Liver (tissue), 9 donors: ENCODE data around the gene ABCA9. TPM values are rescaled to one million over a fixed set of nuclear protein-coding genes. Genes with fewer than 3 reads are reported as not detected.

Source experiments
- DNase-seq: peaks from one replicate; pipeline ENCODE4 v3.0.0-alpha.2; 2017; ENCODE audit warnings: low spot score
- H3K27ac ChIP-seq, 2 donors: one replicate each; pipeline ENCODE4 v1.7.0; 2013; ENCODE audit warnings: inconsistent platforms in 2 of 2, low read length in 2 of 2, control low read depth in 1 of 2, low read depth in 1 of 2, mild to moderate bottlenecking in 1 of 2
- H3K27me3 ChIP-seq, 4 donors: one replicate each; pipeline versions ENCODE4 v1.6.1 to v1.7.0; 2013; ENCODE audit warnings: low read length in 3 of 4, inconsistent platforms in 1 of 4, mild to moderate bottlenecking in 1 of 4, moderate library complexity in 1 of 4; ENCODE audit not compliant: control insufficient read depth in 4 of 4, insufficient read depth in 4 of 4
- H3K36me3 ChIP-seq, 4 donors: one replicate each; pipeline versions ENCODE4 v1.6.1 to v1.7.0; 2013; ENCODE audit warnings: low read length in 3 of 4, mild to moderate bottlenecking in 3 of 4, low read depth in 1 of 4, moderate library complexity in 1 of 4; ENCODE audit not compliant: control insufficient read depth in 4 of 4, insufficient read depth in 3 of 4
- H3K4me1 ChIP-seq, 4 donors: one replicate each; pipeline versions ENCODE4 v1.6.1 to v1.7.0; 2013; ENCODE audit warnings: low read length in 3 of 4, mild to moderate bottlenecking in 3 of 4, moderate library complexity in 1 of 4; ENCODE audit not compliant: control insufficient read depth in 4 of 4, insufficient read depth in 4 of 4
- H3K4me3 ChIP-seq, 3 donors: one replicate each; pipeline versions ENCODE4 v1.6.1 to v1.7.0; 2013; ENCODE audit warnings: low read length in 3 of 3, control low read depth in 1 of 3, low read depth in 1 of 3, mild to moderate bottlenecking in 1 of 3
- H3K9ac ChIP-seq, 2 donors: one replicate each; pipeline ENCODE4 v1.7.0; 2013; ENCODE audit warnings: low read length in 2 of 2, mild to moderate bottlenecking in 2 of 2, moderate library complexity in 2 of 2, control low read depth in 1 of 2, low read depth in 1 of 2
- H3K9me3 ChIP-seq, 4 donors: one replicate each; pipeline versions ENCODE4 v1.6.1 to v1.7.0; 2013; ENCODE audit warnings: low read length in 3 of 4; ENCODE audit not compliant: control insufficient read depth in 4 of 4
- ATF3 ChIP-seq: IDR thresholded peaks from 2 replicates; pipeline ENCODE4 v1.6.1; 2016; ENCODE audit warnings: antibody characterized with exemption
- CTCF ChIP-seq: fragments of 150-350 bp; IDR thresholded peaks from 2 replicates; pipeline ENCODE4 v1.5.1; 2017; ENCODE audit warnings: improper control_type of control experiment, low read depth, low read length; ENCODE audit not compliant: missing input control
- EGR1 ChIP-seq, 2 donors: IDR thresholded peaks; 2 replicates each; pipeline ENCODE4 v1.6.1; 2016 to 2018; ENCODE audit warnings: antibody characterized with exemption in 2 of 2, low read depth in 2 of 2
- FOXA1 ChIP-seq: IDR thresholded peaks from 2 replicates; pipeline ENCODE4 v1.6.1; 2016; ENCODE audit warnings: antibody characterized with exemption
- FOXA2 ChIP-seq: IDR thresholded peaks from 2 replicates; pipeline ENCODE4 v1.6.1; 2016; ENCODE audit warnings: antibody characterized with exemption
- GABPA ChIP-seq, 2 donors: IDR thresholded peaks in 1 of 2; conservative IDR thresholded peaks in 1 of 2; 2 replicates each; pipeline ENCODE4 v1.6.1; 2016; ENCODE audit warnings: antibody characterized with exemption in 2 of 2, mild to moderate bottlenecking in 1 of 2, moderate library complexity in 1 of 2
- HNF4A ChIP-seq, 2 donors: conservative IDR thresholded peaks; 2 replicates each; pipeline ENCODE4 v1.6.1; 2016; ENCODE audit warnings: antibody characterized with exemption in 2 of 2, mild to moderate bottlenecking in 2 of 2
- HNF4G ChIP-seq: IDR thresholded peaks from 2 replicates; pipeline ENCODE4 v1.6.1; 2016; ENCODE audit warnings: antibody characterized with exemption
- JUND ChIP-seq, 2 donors: IDR thresholded peaks; 2 replicates each; pipeline ENCODE4 v1.6.1; 2016; ENCODE audit warnings: antibody characterized with exemption in 2 of 2
- NR2F2 ChIP-seq: IDR thresholded peaks from 2 replicates; pipeline ENCODE4 v1.6.1; 2016; ENCODE audit warnings: antibody characterized with exemption
- RAD21 ChIP-seq, 2 donors: IDR thresholded peaks; 2 replicates each; pipeline ENCODE4 v1.6.1; 2016; ENCODE audit warnings: antibody characterized with exemption in 2 of 2, mild to moderate bottlenecking in 2 of 2
- TAF1 ChIP-seq: conservative IDR thresholded peaks from 2 replicates; pipeline ENCODE4 v1.6.1; 2016; ENCODE audit warnings: antibody characterized with exemption, mild to moderate bottlenecking
- YY1 ChIP-seq: IDR thresholded peaks from 2 replicates; pipeline ENCODE4 v1.6.1; 2016; ENCODE audit warnings: antibody characterized with exemption, mild to moderate bottlenecking
- ZBTB33 ChIP-seq: IDR thresholded peaks from 2 replicates; pipeline ENCODE4 v1.6.1; 2016; ENCODE audit warnings: antibody characterized with exemption
- WGBS: extraction: QIAGEN DNeasy Blood & Tissue Kit; methylation state at CpG from one replicate; pipeline ENCODE4 v1.1.7; 2013; 5-methylcytosine and 5-hydroxymethylcytosine counted together
- polyA plus RNA-seq, 2 donors: library from polyadenylated mRNA; stranded (reverse) in 1 of 2; unstranded in 1 of 2; fragments of 200-250 nt in 1 of 2; fragments of >200 nt in 1 of 2; fragmentation: Nextera tagmentation in 1 of 2; extraction: Ambion mirVana in 1 of 2; gene quantifications; one replicate each; pipeline versions ENCODE4 v1.2.1 to v1.2.3, GENCODE V29; 2013 to 2015
- total RNA-seq, 2 donors: library from RNA; depleted of rRNA; stranded (reverse); fragments of >200 nt; gene quantifications; one replicate each; pipeline ENCODE4 v1.2.3, GENCODE V29; 2014
- TF ChIP-seq, protein P1 (sequence below): IDR thresholded peaks from 2 replicates; pipeline ENCODE4 v1.6.1; 2016; ENCODE audit warnings: antibody characterized with exemption
- TF ChIP-seq, protein P2 (sequence below): IDR thresholded peaks from 2 replicates; pipeline ENCODE4 v1.6.1; 2016; ENCODE audit warnings: antibody characterized with exemption, mild to moderate bottlenecking
- donor health status: healthy.
- donor health status: healthy.
- donor health status: healthy.
- donor health status: healthy.
- donor health status: healthy.

The ABCA9 gene
- total and polyA plus RNA-seq, 4 donors, result 1.4 to 18.9 (median 5.9) TPM

- Histone ChIP-seq H3K4me3 (no peak overlapping the region), H3K9me3 (no peaks in the 10 kb centered on the region), H3K4me1 (peaks cover 0 to 5% (median 3%) of the 10 kb centered on the region in 4 donors), H3K27ac (no peak overlapping the region), H3K36me3 (peaks cover 0 to 18% (median 9%) of the 10 kb centered on the region in 4 donors), H3K9ac (no peak overlapping the region), H3K27me3 (no peaks in the 10 kb centered on the region)
- DNase-seq, result no peak
- no peak for TF ChIP-seq YY1
- no peak for TF ChIP-seq RAD21 (IDR thresholded peaks at IDR 0.05)
- no peak for TF ChIP-seq FOXA2
- no peak for TF ChIP-seq NR2F2
- TF ChIP-seq CTCF, result no peak
- TF ChIP-seq HNF4G, result no peak
- TF ChIP-seq, protein P1, sequence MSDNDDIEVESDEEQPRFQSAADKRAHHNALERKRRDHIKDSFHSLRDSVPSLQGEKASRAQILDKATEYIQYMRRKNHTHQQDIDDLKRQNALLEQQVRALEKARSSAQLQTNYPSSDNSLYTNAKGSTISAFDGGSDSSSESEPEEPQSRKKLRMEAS, result no peak
- TF ChIP-seq EGR1 (IDR thresholded peaks at IDR 0.05; ENCODE audit: low read depth in 2 of 2), result no peak
- no peak for TF ChIP-seq ATF3
- 88% methylated on average over 5 of the region's 5 CpGs for WGBS
Observed at GRCh38 chr17:69042308-69042707, 18.4 kb downstream of the ABCA9 start.

- peaks cover 0 to 21% (median 14%) of the 10 kb centered on the region in 4 donors for H3K36me3 ChIP-seq
- no peak overlapping the region for H3K27ac ChIP-seq
- no peak for DNase-seq
- no peak overlapping the region for H3K9ac ChIP-seq
- H3K4me1 ChIP-seq, result no peaks in the 10 kb centered on the region
- no peaks in the 10 kb centered on the region for H3K9me3 ChIP-seq
- no peaks in the 10 kb centered on the region for H3K27me3 ChIP-seq
- 89% methylated on average over 3 of the region's 3 CpGs for WGBS
- H3K4me3 ChIP-seq, result no peak overlapping the region
- TF ChIP-seq FOXA2 (no peak), HNF4A (conservative IDR thresholded peaks at IDR 0.05) (peak in 1 of 2 donors; percentile 6), FOXA1 (no peak)
Observed at GRCh38 chr17:69031839-69032238, 28.9 kb downstream of the ABCA9 start.

DNA sequence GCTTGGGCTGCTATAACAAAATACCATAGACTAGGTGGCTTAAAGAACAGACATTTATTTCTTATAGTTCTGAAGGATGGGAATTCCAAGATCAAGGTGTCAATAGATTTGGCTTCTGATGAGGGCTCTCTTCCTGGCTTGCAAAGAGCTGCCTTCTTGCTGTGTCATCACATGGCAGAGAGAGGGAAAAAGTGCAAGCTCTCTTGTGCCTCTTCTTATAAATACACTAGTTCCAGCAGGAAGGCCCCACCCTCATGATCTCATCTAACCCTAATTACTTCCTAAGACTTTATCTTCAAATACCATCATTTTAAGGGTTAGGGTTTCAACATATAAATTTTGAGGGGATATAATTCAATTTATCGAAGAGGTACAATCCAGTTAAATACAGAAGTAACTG is 30.6 kb downstream of the ABCA9 start:
- H3K36me3 ChIP-seq, result peaks cover 2 to 30% (median 26%) of the 10 kb centered on the region in 4 donors
- no peaks in the 10 kb centered on the region for H3K9me3 ChIP-seq
- DNase-seq, result no peak
- H3K27ac ChIP-seq, result no peak overlapping the region
- H3K4me3 ChIP-seq, result no peak overlapping the region
- H3K4me1 ChIP-seq, result no peaks in the 10 kb centered on the region
- 96% methylated on average over 1 of the region's 1 CpG for WGBS
- H3K9ac ChIP-seq, result no peak overlapping the region
- H3K27me3 ChIP-seq, result no peaks in the 10 kb centered on the region
- no peak for TF ChIP-seq CTCF
- no peak for TF ChIP-seq TAF1
- no peak for TF ChIP-seq FOXA1
- no peak for TF ChIP-seq EGR1 (IDR thresholded peaks at IDR 0.05; ENCODE audit: low read depth in 2 of 2)
- no peak for TF ChIP-seq GABPA (IDR thresholded peaks at IDR 0.05 in 1 of 2, conservative IDR thresholded peaks at IDR 0.05 in 1 of 2)
- no peak for TF ChIP-seq ZBTB33
- TF ChIP-seq, protein P1, result no peak
- TF ChIP-seq, protein P2, sequence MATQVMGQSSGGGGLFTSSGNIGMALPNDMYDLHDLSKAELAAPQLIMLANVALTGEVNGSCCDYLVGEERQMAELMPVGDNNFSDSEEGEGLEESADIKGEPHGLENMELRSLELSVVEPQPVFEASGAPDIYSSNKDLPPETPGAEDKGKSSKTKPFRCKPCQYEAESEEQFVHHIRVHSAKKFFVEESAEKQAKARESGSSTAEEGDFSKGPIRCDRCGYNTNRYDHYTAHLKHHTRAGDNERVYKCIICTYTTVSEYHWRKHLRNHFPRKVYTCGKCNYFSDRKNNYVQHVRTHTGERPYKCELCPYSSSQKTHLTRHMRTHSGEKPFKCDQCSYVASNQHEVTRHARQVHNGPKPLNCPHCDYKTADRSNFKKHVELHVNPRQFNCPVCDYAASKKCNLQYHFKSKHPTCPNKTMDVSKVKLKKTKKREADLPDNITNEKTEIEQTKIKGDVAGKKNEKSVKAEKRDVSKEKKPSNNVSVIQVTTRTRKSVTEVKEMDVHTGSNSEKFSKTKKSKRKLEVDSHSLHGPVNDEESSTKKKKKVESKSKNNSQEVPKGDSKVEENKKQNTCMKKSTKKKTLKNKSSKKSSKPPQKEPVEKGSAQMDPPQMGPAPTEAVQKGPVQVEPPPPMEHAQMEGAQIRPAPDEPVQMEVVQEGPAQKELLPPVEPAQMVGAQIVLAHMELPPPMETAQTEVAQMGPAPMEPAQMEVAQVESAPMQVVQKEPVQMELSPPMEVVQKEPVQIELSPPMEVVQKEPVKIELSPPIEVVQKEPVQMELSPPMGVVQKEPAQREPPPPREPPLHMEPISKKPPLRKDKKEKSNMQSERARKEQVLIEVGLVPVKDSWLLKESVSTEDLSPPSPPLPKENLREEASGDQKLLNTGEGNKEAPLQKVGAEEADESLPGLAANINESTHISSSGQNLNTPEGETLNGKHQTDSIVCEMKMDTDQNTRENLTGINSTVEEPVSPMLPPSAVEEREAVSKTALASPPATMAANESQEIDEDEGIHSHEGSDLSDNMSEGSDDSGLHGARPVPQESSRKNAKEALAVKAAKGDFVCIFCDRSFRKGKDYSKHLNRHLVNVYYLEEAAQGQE, result no peak
- no peak for TF ChIP-seq HNF4G
- no peak for TF ChIP-seq JUND (IDR thresholded peaks at IDR 0.05)
